GM12873 (cell line): Measurements from ENCODE around the gene ENG.

Experiments
- CTCF ChIP-seq: IDR thresholded peaks from 2 replicates; pipeline ENCODE4 v1.5.1; 2012; ENCODE audit warnings: low read depth, mild to moderate bottlenecking, moderate library complexity, low read length, control low read depth; ENCODE audit not compliant: insufficient read depth; ENCODE audit errors: missing control alignments

Gene ENG

GRCh38 chr9:127841087-127841835 is 13.2 kb downstream of the ENG start:
- no peak for TF ChIP-seq CTCF

- TF ChIP-seq CTCF = no peak
Measured at GRCh38 chr9:127838375-127839078, 15.9 kb downstream of the ENG start.

GRCh38 chr9:127837346-127837745 is 17.1 kb downstream of the ENG start:
- TF ChIP-seq CTCF = no peak

GRCh38 chr9:127835991-127836516 is 18.4 kb downstream of the ENG start:
- no peak for TF ChIP-seq CTCF

- TF ChIP-seq CTCF = no peak
Measured at GRCh38 chr9:127833555-127833954, 20.9 kb downstream of the ENG start.

GRCh38 chr9:127832248-127832647 is 22.2 kb downstream of the ENG start:
- no peak for TF ChIP-seq CTCF

- TF ChIP-seq CTCF = no peak
Measured at GRCh38 chr9:127829205-127829906, 25.1 kb downstream of the ENG start.
